RWPE1 (cell line): Measurements from ENCODE around the gene CUBN.

Experiments used
- CTCF ChIA-PET: fragments of 350-600 bp; sonication (Branson Sonifier 250); formaldehyde crosslinking; extraction: SDS; loops from one replicate; lab custom pipeline; 2021; lab: Yijun Ruan, JAX
- POLR2A ChIA-PET: fragments of 400-600 bp; formaldehyde crosslinking; extraction: SDS; loops from one replicate; lab custom pipeline; 2020; ENCODE audit warnings: antibody characterized with exemption; ENCODE audit not compliant: low non-redundant PET; lab: Yijun Ruan, JAX
- DNase-seq: peaks from one replicate; pipeline ENCODE4 v3.0.0; 2012; ENCODE audit warnings: low spot score
- H3K27ac ChIP-seq: fragments of 450-650 bp; 2 replicates; pipeline ENCODE4 v1.5.1; 2017
- CTCF ChIP-seq: fragments of 450-650 bp; conservative IDR thresholded peaks from 2 replicates; pipeline ENCODE4 v1.5.1; 2017; ENCODE audit warnings: low read depth, mild to moderate bottlenecking

CUBN gene

GRCh38 chr10:16996530-16996964, 133.1 kb downstream of the CUBN start:
- H3K27ac ChIP-seq, result no peak overlapping the region
- no peak for TF ChIP-seq CTCF
- ChIA-PET CTCF (interaction anchor here (0.7 to 1.4 kb wide), 2 partner anchors 22 to 39 kb away, joined by 4 read pairs; no protein-coding TSS in a partner anchor), POLR2A (no interaction called here)
- no peak for DNase-seq

GRCh38 chr10:16995867-16996529, 133.6 kb downstream of the CUBN start:
- TF ChIP-seq CTCF, result no peak
- CTCF ChIA-PET, result interaction anchor here (1.4 kb wide), 1 partner anchor 22 kb away, joined by 4 read pairs; no protein-coding TSS in a partner anchor

DNA sequence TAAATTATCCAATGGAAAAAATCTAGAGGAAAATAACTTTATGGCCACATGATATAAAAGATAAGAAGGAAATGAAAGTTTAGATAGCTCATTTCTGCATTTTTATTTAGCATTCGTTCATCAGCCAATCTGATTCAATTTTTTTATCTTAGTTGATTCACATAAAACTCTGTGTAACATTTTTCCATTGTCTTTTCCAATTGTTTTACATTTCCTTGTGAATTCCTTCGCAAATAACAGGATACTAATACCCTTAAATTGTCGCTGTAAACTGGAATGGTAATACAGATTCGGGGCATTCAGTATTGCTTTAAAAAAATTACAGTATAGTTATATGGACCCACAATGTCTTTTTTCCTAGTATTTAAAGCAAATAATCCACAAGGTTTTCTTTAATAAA, 136.4 kb downstream of the CUBN start:
- no peak for TF ChIP-seq CTCF
- no peak overlapping the region for H3K27ac ChIP-seq
- POLR2A ChIA-PET, result no interaction called here
- CTCF ChIA-PET, result no interaction called here
- DNase-seq, result no peak

More at GRCh38 chr10:16995867-16996529, 133.6 kb downstream of the CUBN start:
- no peak for DNase-seq
- POLR2A ChIA-PET, result no interaction called here
- no peak overlapping the region for H3K27ac ChIP-seq

- DNase-seq, result no peak
- TF ChIP-seq CTCF, result no peak
- POLR2A ChIA-PET, result no interaction called here
- no peak overlapping the region for H3K27ac ChIP-seq
- CTCF ChIA-PET, result no interaction called here
Observed at GRCh38 chr10:16992611-16993119, 136.9 kb downstream of the CUBN start.

DNA sequence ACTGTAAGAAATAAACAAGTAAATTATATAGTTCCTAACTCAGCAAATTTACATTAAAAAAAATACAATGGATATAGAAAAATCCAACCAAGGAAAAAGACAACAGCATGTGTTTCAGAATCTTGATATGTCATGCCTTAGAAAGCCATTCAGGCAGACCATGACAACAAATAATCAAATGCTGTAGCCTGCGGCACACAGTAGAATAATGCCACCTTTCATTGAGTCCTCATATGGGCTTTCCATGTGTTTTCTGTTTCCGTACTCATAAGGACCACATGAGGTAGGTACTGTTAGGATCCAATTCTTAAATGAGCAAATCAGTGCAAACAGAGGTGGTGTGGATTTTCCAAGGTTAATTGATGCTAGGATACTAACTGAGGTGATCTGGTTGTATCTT, 138.6 kb downstream of the CUBN start:
- no peak for TF ChIP-seq CTCF
- POLR2A ChIA-PET, result no interaction called here

DNA sequence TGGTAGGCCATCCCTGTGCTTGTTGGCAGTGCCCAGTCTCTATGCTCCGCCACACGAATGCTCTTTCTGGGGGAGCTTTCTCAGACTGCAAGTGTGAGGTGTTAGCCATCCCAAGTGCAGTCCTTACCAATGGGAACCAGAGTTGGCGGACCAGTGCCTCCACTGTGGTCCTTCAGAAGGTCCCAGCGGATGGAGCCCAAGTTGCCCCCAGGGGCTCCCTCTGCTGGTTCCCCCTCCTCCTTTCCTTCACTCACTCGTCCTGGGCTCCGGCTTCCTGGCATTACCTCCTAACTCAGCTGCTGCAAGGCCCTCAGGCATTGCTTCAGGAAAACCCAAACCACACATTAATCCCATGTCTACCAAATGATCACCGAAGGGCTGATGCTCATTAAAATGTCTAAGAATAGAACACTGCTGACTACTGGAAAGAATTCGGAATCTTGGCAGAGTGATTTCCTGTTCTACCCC, 139.8 kb downstream of the CUBN start:
- no peak for DNase-seq
- no peak for TF ChIP-seq CTCF
- ChIA-PET CTCF (interaction anchor here (0.5 to 0.7 kb wide), 3 partner anchors 18 to 561 kb away, joined by 3 to 5 read pairs (median 4); no protein-coding TSS in a partner anchor), POLR2A (no interaction called here)
- H3K27ac ChIP-seq, result no peak overlapping the region

More for the DNA sequence above, 138.6 kb downstream of the CUBN start:
- no peak for DNase-seq
- no peak overlapping the region for H3K27ac ChIP-seq
- CTCF ChIA-PET, result interaction anchor here (0.7 kb wide), 1 partner anchor 46 kb away, joined by 3 read pairs; no protein-coding TSS in a partner anchor
